Left ventricle myocardium inferior (tissue), 1 donor: Measurements from ENCODE around the gene PLCB1. TPM values are rescaled to one million over a fixed set of nuclear protein-coding genes. Genes with fewer than 3 reads are reported as not detected.
A peak's percentile ranks its signal among the peaks of the same experiment; 100 is the strongest.
"Not testable (repeated sequence)": the region's sequence is repeated elsewhere in the genome, so short reads cannot be mapped to it uniquely, and the experiment has no call there.

Experiments
- DNase-seq: peaks from one replicate; pipeline ENCODE4 v3.0.0-alpha.2; 2020
- H3K27ac ChIP-seq: fragments of 200-600 bp; replicated peaks from 2 replicates; pipeline ENCODE4 v1.8.0; 2021
- H3K27me3 ChIP-seq: fragments of 200-600 bp; 2 replicates; pipeline ENCODE4 v1.8.0; 2021; ENCODE audit warnings: low read depth
- H3K36me3 ChIP-seq: fragments of 200-600 bp; 2 replicates; pipeline ENCODE4 v1.8.0; 2021
- H3K4me1 ChIP-seq: fragments of 200-600 bp; 2 replicates; pipeline ENCODE4 v1.8.0; 2021
- H3K4me3 ChIP-seq: fragments of 200-600 bp; 2 replicates; pipeline ENCODE4 v1.8.0; 2021; ENCODE audit warnings: mild to moderate bottlenecking, moderate library complexity
- H3K9me3 ChIP-seq: fragments of 200-600 bp; replicated peaks from 2 replicates; pipeline ENCODE4 v1.8.0; 2021
- CTCF ChIP-seq: fragments of 200-600 bp; IDR thresholded peaks from 2 replicates; pipeline ENCODE4 v1.8.0; 2021; ENCODE audit warnings: antibody characterized with exemption, mild to moderate bottlenecking, borderline replicate concordance
- intact Hi-C: fragments of 100-400 bp; cut with micrococcal nuclease; formaldehyde crosslinking; loops from one replicate; pipeline ENCODE4 v1.11.0; 2022
- total RNA-seq: library from RNA; stranded (reverse); fragmentation: NEBNext Ultra II Directional; extraction: Animal tissue kit (Norgen Biotek cat#: 25700); gene quantifications from one replicate; pipeline ENCODE4 v1.2.1, GENCODE V29; 2021
- donor health status: DM: no; HTN: yes; CAD: no; lungs with severe emphysema.

Gene PLCB1
- total RNA-seq, 1 donor from 2014 or later = 6.0 TPM

- intact Hi-C loops = no loop called here
- peak overlapping the region; percentile 64 for H3K27ac ChIP-seq
Observed at GRCh38 chr20:8155229-8155628, 23.2 kb downstream of the PLCB1 start.

GRCh38 chr20:8155812-8156211, 23.7 kb downstream of the PLCB1 start:
- Histone ChIP-seq H3K36me3 (no peaks in the 10 kb centered on the region), H3K27me3 (no peaks in the 10 kb centered on the region), H3K4me3 (no peak overlapping the region), H3K27ac (peak overlapping the region; percentile 64), H3K9me3 (peaks cover 3% of the 10 kb centered on the region), H3K4me1 (peaks cover 64% of the 10 kb centered on the region)
- no peak for TF ChIP-seq CTCF
- no peak for DNase-seq
- intact Hi-C loops = no loop called here

More at GRCh38 chr20:8155229-8155628, 23.2 kb downstream of the PLCB1 start:
- H3K36me3 ChIP-seq = no peaks in the 10 kb centered on the region
- no peaks in the 10 kb centered on the region for H3K27me3 ChIP-seq
- H3K4me3 ChIP-seq = no peak overlapping the region
- peaks cover 3% of the 10 kb centered on the region for H3K9me3 ChIP-seq
- peaks cover 65% of the 10 kb centered on the region for H3K4me1 ChIP-seq
- no peak for DNase-seq
- TF ChIP-seq CTCF = no peak

- Histone ChIP-seq H3K4me1 (peaks cover 64% of the 10 kb centered on the region), H3K9me3 (peaks cover 3% of the 10 kb centered on the region), H3K36me3 (no peaks in the 10 kb centered on the region), H3K4me3 (no peak overlapping the region), H3K27ac (peak overlapping the region; percentile 64), H3K27me3 (no peaks in the 10 kb centered on the region)
- DNase-seq = no peak
- intact Hi-C loops = no loop called here
- no peak for TF ChIP-seq CTCF
Observed at GRCh38 chr20:8156235-8157079, 24.4 kb downstream of the PLCB1 start.

- DNase-seq, H3K27me3 ChIP-seq, intact Hi-C loops, H3K9me3 ChIP-seq, H3K36me3 ChIP-seq, H3K27ac ChIP-seq, H3K4me3 ChIP-seq: not testable (repeated sequence)
- H3K4me1 ChIP-seq = peaks cover 53% of the 10 kb centered on the region
Observed at GRCh38 chr20:8159217-8159616, 27.2 kb downstream of the PLCB1 start.

- Histone ChIP-seq H3K27ac (peak overlapping the region; percentile 78), H3K4me3 (no peak overlapping the region), H3K36me3 (no peaks in the 10 kb centered on the region), H3K9me3 (peaks cover 3% of the 10 kb centered on the region), H3K27me3 (no peaks in the 10 kb centered on the region), H3K4me1 (peaks cover 36% of the 10 kb centered on the region)
- intact Hi-C loops = no loop called here
- no peak for DNase-seq
- TF ChIP-seq CTCF = no peak
Observed at GRCh38 chr20:8161264-8162071, 29.4 kb downstream of the PLCB1 start.

GRCh38 chr20:8162610-8163009, 30.5 kb downstream of the PLCB1 start:
- Histone ChIP-seq H3K9me3 (peaks cover 3% of the 10 kb centered on the region), H3K36me3 (no peaks in the 10 kb centered on the region), H3K4me3 (no peak overlapping the region), H3K27me3 (no peaks in the 10 kb centered on the region), H3K27ac (peak overlapping the region; percentile 78), H3K4me1 (peaks cover 27% of the 10 kb centered on the region)
- TF ChIP-seq CTCF = no peak
- intact Hi-C loops = no loop called here
- no peak for DNase-seq
